NCI-H524 treated with DMSO at 0.1 percent for 48 hours (cell line): ENCODE results near the gene PATZ1.
"Not testable (repeated sequence)": the region's sequence is repeated elsewhere in the genome, so short reads cannot be mapped to it uniquely, and the experiment has no call there.

ENCODE experiments used
- DNase-seq: peaks from one replicate; lab custom pipeline; 2025; lab: John Stamatoyannopoulos, UW

The PATZ1 gene

GRCh38 chr22:31343235-31344191, 2.6 kb downstream of the PATZ1 start:
- DNase-seq: peak; percentile 67

- DNase-seq: no peak
These were observed 3.6 kb downstream of the PATZ1 start for GRCh38 chr22:31342389-31343140.

GRCh38 chr22:31341386-31342088, 4.6 kb downstream of the PATZ1 start:
- no peak for DNase-seq

GRCh38 chr22:31340765-31341247, 5.3 kb downstream of the PATZ1 start:
- no peak for DNase-seq

- no peak for DNase-seq
These were observed 5.8 kb downstream of the PATZ1 start for GRCh38 chr22:31340360-31340759.

GRCh38 chr22:31339148-31339832, 6.9 kb downstream of the PATZ1 start:
- DNase-seq: no peak

- no peak for DNase-seq
These were observed 9.0 kb downstream of the PATZ1 start for GRCh38 chr22:31337178-31337577.

- DNase-seq: no peak
These were observed 11.8 kb downstream of the PATZ1 start for GRCh38 chr22:31334329-31334728.

GRCh38 chr22:31333641-31334040, 12.5 kb downstream of the PATZ1 start:
- no peak for DNase-seq

- DNase-seq: no peak
These were observed 13.3 kb downstream of the PATZ1 start for GRCh38 chr22:31332886-31333285.

GRCh38 chr22:31332010-31332409, 14.1 kb downstream of the PATZ1 start:
- DNase-seq: no peak

- no peak for DNase-seq
These were observed 16.5 kb downstream of the PATZ1 start for GRCh38 chr22:31329453-31330215.

GRCh38 chr22:31329029-31329428, 17.1 kb downstream of the PATZ1 start:
- no peak for DNase-seq

GRCh38 chr22:31328544-31328960, 17.6 kb downstream of the PATZ1 start:
- no peak for DNase-seq

- no peak for DNase-seq
These were observed 18.2 kb downstream of the PATZ1 start for GRCh38 chr22:31327806-31328543.

GRCh38 chr22:31326877-31327276, 19.3 kb downstream of the PATZ1 start:
- no peak for DNase-seq

- DNase-seq: no peak
These were observed 22.3 kb downstream of the PATZ1 start for GRCh38 chr22:31323578-31324550.

- no peak for DNase-seq
These were observed 24.7 kb downstream of the PATZ1 start for GRCh38 chr22:31321421-31321820.

- DNase-seq: not testable (repeated sequence)
These were observed 31.9 kb downstream of the PATZ1 start for GRCh38 chr22:31314220-31314619.
